Endothelial cell (in vitro differentiated cells): ENCODE results near the gene SEMA4A. TPM values are rescaled to one million over a fixed set of nuclear protein-coding genes. Genes with fewer than 3 reads are reported as not detected.

Experiments used
- DNase-seq: peaks from one replicate; pipeline ENCODE4 v3.0.0; 2021; ENCODE audit warnings: low spot score
- H3K27ac Mint-ChIP-seq: one replicate; pipeline ENCODE4 v1.8.0; 2021; ENCODE audit warnings: mixed read lengths, inconsistent platforms; ENCODE audit not compliant: unreplicated experiment
- H3K27me3 Mint-ChIP-seq: one replicate; pipeline ENCODE4 v1.8.0; 2021; ENCODE audit warnings: mild to moderate bottlenecking, moderate library complexity, mixed read lengths, inconsistent platforms; ENCODE audit not compliant: unreplicated experiment
- H3K36me3 Mint-ChIP-seq: one replicate; pipeline ENCODE4 v1.8.0; 2021; ENCODE audit warnings: mild to moderate bottlenecking, low read depth, mixed read lengths, inconsistent platforms; ENCODE audit not compliant: unreplicated experiment
- H3K4me1 Mint-ChIP-seq: one replicate; pipeline ENCODE4 v1.8.0; 2021; ENCODE audit warnings: mild to moderate bottlenecking, mixed read lengths, inconsistent platforms; ENCODE audit not compliant: unreplicated experiment
- H3K4me3 Mint-ChIP-seq: one replicate; pipeline ENCODE4 v1.8.0; 2021; ENCODE audit warnings: mild to moderate bottlenecking, mixed read lengths, inconsistent platforms; ENCODE audit not compliant: unreplicated experiment
- H3K9me3 Mint-ChIP-seq: one replicate; pipeline ENCODE4 v1.8.0; 2021; ENCODE audit warnings: mixed read lengths, inconsistent platforms; ENCODE audit not compliant: unreplicated experiment
- total RNA-seq: library from RNA; stranded (reverse); fragmentation: NEBNext Ultra II Directional; extraction: Animal tissue kit (Norgen Biotek cat#: 25700); gene quantifications from one replicate; pipeline ENCODE4 v1.2.1, GENCODE V29; 2021; ENCODE audit not compliant: unreplicated experiment
- TF ChIP-seq, protein P1 (sequence below): fragments of 200-600 bp; sonication (generic); IDR thresholded peaks from one replicate; pipeline ENCODE4 v1.5.0; 2021; ENCODE audit warnings: antibody characterized with exemption; ENCODE audit not compliant: unreplicated experiment

The SEMA4A gene
- total RNA-seq, 1 donor from 2014 or later = 2.2 TPM

DNA sequence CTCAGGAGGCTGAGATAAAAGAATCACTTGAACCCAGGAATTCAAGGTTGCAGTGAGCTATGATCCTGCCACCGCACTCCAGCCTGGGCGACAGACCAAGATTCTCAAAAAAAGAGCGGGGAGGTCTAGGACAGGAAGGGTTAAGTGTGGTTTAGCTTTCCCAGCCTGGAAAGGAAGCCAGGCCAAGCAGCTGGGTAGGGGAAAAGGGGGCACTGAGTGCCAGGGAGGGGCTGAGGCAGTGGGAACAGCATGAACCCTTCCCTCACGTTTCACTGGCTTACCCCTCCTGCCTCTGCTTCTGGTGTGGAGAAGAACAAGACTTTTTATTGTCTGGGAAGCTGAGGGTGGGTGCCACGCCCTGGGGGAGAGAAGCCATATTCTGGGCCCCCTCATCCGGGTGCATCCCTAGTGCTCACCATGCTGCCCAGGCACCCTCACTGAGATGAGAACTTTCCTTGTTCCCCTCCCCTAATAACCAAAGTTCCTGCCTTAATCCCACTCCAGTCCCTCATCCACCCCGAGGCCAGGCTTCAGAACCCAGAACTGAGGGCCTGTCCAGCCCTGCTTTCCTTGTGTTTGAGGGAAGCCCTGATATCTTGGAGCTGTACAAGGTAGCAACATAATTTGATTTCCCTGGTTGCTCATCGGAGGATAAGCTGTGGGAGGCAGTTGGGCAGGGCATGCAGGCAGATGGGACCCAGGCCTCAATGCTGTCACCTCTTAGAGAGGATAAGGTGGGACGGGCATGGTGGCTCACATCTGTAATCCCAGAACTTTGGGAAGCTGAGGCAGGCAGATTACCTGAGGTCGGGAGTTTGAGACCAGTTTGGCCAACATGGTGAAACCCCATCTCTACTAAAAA, 40.9 kb upstream of the SEMA4A start:
- Mint-ChIP-seq H3K27me3 (peaks cover 14% of the 10 kb centered on the region), H3K27ac (no peak overlapping the region), H3K4me3 (no peak overlapping the region), H3K4me1 (peaks cover 17% of the 10 kb centered on the region), H3K36me3 (no peaks in the 10 kb centered on the region), H3K9me3 (no peaks in the 10 kb centered on the region)
- DNase-seq = no peak
- TF ChIP-seq, protein P1, sequence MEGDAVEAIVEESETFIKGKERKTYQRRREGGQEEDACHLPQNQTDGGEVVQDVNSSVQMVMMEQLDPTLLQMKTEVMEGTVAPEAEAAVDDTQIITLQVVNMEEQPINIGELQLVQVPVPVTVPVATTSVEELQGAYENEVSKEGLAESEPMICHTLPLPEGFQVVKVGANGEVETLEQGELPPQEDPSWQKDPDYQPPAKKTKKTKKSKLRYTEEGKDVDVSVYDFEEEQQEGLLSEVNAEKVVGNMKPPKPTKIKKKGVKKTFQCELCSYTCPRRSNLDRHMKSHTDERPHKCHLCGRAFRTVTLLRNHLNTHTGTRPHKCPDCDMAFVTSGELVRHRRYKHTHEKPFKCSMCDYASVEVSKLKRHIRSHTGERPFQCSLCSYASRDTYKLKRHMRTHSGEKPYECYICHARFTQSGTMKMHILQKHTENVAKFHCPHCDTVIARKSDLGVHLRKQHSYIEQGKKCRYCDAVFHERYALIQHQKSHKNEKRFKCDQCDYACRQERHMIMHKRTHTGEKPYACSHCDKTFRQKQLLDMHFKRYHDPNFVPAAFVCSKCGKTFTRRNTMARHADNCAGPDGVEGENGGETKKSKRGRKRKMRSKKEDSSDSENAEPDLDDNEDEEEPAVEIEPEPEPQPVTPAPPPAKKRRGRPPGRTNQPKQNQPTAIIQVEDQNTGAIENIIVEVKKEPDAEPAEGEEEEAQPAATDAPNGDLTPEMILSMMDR = no peak

DNA sequence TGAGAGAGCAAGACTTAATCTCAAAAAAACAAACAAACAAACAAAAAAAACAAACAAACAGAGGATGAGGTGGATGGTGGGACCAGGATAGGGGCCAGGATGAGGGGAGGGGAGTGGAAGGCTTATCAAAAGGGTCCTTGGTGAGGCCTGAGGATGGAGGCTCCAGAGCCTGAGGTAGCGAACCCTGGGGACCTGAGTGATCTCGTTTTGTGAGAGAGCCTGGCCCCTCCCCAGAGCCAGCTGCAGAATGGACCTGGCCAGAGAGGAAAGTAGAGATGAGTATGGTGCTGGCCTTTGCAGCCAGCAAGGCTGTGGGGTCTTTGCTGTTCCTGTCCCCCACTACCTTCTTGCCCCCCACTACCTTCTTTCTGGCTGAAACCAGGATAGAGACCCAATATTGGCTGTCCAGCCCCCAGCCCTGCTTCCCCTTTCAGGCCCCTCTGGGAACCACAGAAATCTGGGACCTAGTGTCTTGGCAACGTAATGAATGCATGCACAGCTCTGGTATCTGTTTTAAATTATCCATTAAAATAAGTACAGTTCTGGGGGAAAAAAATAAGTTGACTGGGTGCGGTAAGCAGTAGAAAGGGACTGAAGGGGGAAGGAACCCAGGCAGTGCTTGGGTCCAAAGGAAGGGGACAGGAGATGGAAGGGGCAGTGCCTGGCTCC, 40.0 kb upstream of the SEMA4A start:
- Mint-ChIP-seq H3K4me3 (peak overlapping the region; percentile 59), H3K9me3 (no peaks in the 10 kb centered on the region), H3K27ac (peak overlapping the region; percentile 53), H3K27me3 (peaks cover 14% of the 10 kb centered on the region), H3K4me1 (peaks cover 17% of the 10 kb centered on the region), H3K36me3 (no peaks in the 10 kb centered on the region)
- DNase-seq = no peak
- TF ChIP-seq, protein P1 = no peak

DNA sequence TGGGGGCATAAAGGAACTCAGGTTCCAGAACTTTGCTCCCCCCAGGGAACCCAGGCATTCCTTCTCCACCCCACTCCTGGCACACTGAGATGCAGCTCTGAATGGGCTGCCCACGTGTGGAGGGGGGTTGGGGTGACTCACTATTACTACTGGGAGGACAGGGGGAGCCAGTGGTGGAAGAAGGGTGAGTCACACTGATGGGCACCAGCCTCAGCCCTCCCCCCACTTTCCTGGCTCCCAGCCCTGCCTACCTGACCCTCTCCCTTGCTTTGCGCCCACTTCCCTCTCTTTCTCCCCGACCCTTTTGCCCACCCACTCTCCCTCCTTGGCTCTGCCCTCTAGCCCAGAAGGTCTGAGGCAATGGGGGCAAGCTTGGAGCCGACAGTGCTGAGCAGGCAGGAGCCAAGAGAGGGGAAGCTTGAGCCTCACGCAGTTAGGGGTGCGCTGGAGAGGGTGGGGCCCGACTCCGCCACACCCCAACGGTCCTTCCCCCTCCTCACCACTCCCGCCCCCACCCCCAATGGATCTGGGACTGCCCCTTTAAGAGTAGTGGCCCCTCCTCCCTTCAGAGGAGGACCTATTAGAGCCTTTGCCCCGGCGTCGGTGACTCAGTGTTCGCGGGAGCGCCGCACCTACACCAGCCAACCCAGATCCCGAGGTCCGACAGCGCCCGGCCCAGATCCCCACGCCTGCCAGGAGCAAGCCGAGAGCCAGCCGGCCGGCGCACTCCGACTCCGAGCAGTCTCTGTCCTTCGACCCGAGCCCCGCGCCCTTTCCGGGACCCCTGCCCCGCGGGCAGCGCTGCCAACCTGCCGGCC, 39.1 kb upstream of the SEMA4A start, which contains the start of gene LMNA:
Gene LMNA (plus strand): TSS at position 611 of the 818 bp plus-strand sequence. CDS start 208 bp downstream, outside the sequence.
- Mint-ChIP-seq H3K9me3 (no peaks in the 10 kb centered on the region), H3K36me3 (no peaks in the 10 kb centered on the region), H3K4me3 (peak within 1 kb of the TSS; percentile 88), H3K4me1 (peaks cover 16% of the 10 kb centered on the region), H3K27ac (peak within 1 kb of the TSS; percentile 21), H3K27me3 (peaks cover 14% of the 10 kb centered on the region)
- TF ChIP-seq, protein P1 = no peak
- peak; percentile 57 for DNase-seq

DNA sequence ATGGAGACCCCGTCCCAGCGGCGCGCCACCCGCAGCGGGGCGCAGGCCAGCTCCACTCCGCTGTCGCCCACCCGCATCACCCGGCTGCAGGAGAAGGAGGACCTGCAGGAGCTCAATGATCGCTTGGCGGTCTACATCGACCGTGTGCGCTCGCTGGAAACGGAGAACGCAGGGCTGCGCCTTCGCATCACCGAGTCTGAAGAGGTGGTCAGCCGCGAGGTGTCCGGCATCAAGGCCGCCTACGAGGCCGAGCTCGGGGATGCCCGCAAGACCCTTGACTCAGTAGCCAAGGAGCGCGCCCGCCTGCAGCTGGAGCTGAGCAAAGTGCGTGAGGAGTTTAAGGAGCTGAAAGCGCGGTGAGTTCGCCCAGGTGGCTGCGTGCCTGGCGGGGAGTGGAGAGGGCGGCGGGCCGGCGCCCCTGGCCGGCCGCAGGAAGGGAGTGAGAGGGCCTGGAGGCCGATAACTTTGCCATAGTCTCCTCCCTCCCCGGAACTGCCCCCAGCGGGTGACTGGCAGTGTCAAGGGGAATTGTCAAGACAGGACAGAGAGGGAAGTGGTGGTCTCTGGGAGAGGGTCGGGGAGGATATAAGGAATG, 38.4 kb upstream of the SEMA4A start:
- Mint-ChIP-seq H3K9me3 (no peaks in the 10 kb centered on the region), H3K4me1 (peaks cover 14% of the 10 kb centered on the region), H3K27me3 (peaks cover 16% of the 10 kb centered on the region), H3K4me3 (peak overlapping the region; percentile 88), H3K36me3 (no peaks in the 10 kb centered on the region), H3K27ac (peak overlapping the region; percentile 21)
- TF ChIP-seq, protein P1 = no peak
- no peak for DNase-seq
